Esophagus muscularis mucosa (tissue), 3 donors: ENCODE results near the gene ARL2BP.

Experiments used
- POLR2A ChIP-seq: fragments of 450-650 bp; IDR thresholded peaks from one replicate; pipeline ENCODE4 v1.6.1; 2017; ENCODE audit warnings: antibody characterized with exemption, moderate library complexity, mild to moderate bottlenecking, low read depth
- TF ChIP-seq, protein P1 (sequence below), 3 experiments: fragments of 200-600 bp in 2 of 3; fragments of 450-650 bp in 1 of 3; sonication (generic) in 2 of 3; IDR thresholded peaks; one replicate each; pipeline ENCODE4 v1.5.1; 2017 to 2019; ENCODE audit warnings: antibody characterized with exemption in 3 of 3, mild to moderate bottlenecking in 2 of 3, moderate library complexity in 1 of 3

DNA sequence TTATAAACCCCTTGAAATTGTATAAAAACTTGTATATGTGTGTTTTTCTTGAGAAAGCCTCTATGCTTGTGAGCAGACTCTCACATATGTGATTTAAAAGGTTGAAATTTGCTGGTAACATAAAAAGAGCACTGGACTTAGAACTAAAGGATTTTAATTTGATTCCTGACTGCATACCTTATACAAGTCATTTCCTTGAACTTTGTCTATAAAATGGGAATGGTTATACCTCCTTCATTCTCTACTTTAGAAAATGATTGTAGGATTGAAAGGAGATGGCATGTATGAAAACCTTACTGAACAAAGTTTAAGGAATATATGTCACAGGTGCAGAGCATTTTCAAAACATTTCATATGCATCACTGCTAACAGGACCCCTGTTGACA is 10.4 kb upstream of the ARL2BP start:
- no peak for TF ChIP-seq POLR2A
- TF ChIP-seq, protein P1, sequence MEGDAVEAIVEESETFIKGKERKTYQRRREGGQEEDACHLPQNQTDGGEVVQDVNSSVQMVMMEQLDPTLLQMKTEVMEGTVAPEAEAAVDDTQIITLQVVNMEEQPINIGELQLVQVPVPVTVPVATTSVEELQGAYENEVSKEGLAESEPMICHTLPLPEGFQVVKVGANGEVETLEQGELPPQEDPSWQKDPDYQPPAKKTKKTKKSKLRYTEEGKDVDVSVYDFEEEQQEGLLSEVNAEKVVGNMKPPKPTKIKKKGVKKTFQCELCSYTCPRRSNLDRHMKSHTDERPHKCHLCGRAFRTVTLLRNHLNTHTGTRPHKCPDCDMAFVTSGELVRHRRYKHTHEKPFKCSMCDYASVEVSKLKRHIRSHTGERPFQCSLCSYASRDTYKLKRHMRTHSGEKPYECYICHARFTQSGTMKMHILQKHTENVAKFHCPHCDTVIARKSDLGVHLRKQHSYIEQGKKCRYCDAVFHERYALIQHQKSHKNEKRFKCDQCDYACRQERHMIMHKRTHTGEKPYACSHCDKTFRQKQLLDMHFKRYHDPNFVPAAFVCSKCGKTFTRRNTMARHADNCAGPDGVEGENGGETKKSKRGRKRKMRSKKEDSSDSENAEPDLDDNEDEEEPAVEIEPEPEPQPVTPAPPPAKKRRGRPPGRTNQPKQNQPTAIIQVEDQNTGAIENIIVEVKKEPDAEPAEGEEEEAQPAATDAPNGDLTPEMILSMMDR (IDR thresholded peaks at IDR 0.05): no peak
